Prostate gland (tissue), 2 donors: ENCODE measurements around the gene INPP5E. TPM values are rescaled to one million over a fixed set of nuclear protein-coding genes. Genes with fewer than 3 reads are reported as not detected.

Source experiments
- DNase-seq: peaks from one replicate; pipeline ENCODE4 v3.0.0-alpha.2; 2019; ENCODE audit warnings: low spot score
- H3K27ac ChIP-seq, 2 donors: fragments of 200-600 bp; sonication (generic); 2 replicates each; pipeline ENCODE4 v1.5.1; 2017 to 2019
- H3K27me3 ChIP-seq: fragments of 200-600 bp; sonication (generic); replicated peaks from 2 replicates; pipeline ENCODE4 v1.5.1; 2019; ENCODE audit not compliant: insufficient read depth
- H3K36me3 ChIP-seq, 2 donors: fragments of 200-600 bp; sonication (generic); 1 replicate in 1 of 2; 2 replicates in 1 of 2; pipeline versions ENCODE4 v1.5.1 to v1.8.1; 2017 to 2019
- H3K4me1 ChIP-seq: fragments of 200-600 bp; sonication (generic); replicated peaks from 2 replicates; pipeline ENCODE4 v1.5.1; 2019
- H3K4me3 ChIP-seq, 2 donors: fragments of 200-600 bp; sonication (generic); 2 replicates each; pipeline ENCODE4 v1.5.1; 2017 to 2019
- H3K9me3 ChIP-seq: fragments of 200-600 bp; sonication (generic); 2 replicates; pipeline ENCODE4 v1.5.1; 2017
- POLR2A ChIP-seq: fragments of 450-650 bp; IDR thresholded peaks from one replicate; pipeline ENCODE4 v1.6.1; 2016; ENCODE audit warnings: antibody characterized with exemption, mild to moderate bottlenecking
- POLR2AphosphoS5 ChIP-seq: sonication (generic); formaldehyde crosslinking; IDR thresholded peaks from one replicate; pipeline ENCODE4 v1.6.1; 2017; ENCODE audit warnings: antibody characterized with exemption
- WGBS: methylation state at CpG from one replicate; pipeline ENCODE4 v1.1.5; 2018; 5-methylcytosine and 5-hydroxymethylcytosine counted together
- intact Hi-C: fragments of 100-400 bp; cut with DNase I; formaldehyde crosslinking; loops from one replicate; pipeline ENCODE4 v1.14.2; 2022
- total RNA-seq, 2 donors: library from RNA; depleted of rRNA; stranded (reverse); fragments of >200 nt; gene quantifications; one replicate each; pipeline ENCODE4 v1.1.0, GENCODE V29; 2016
- TF ChIP-seq, protein P1 (sequence below), 4 experiments: fragments of 200-600 bp in 2 of 4; fragments of 450-650 bp in 2 of 4; sonication (generic) in 2 of 4; IDR thresholded peaks; 1 replicate in 3 of 4; 2 replicates in 1 of 4; pipeline ENCODE4 v1.5.1; 2016 to 2019; ENCODE audit warnings: antibody characterized with exemption in 4 of 4, mild to moderate bottlenecking in 2 of 4, moderate library complexity in 2 of 4

Gene INPP5E
- total RNA-seq, 2 donors from 2014 or later, result 10.7 to 22.7 TPM

DNA sequence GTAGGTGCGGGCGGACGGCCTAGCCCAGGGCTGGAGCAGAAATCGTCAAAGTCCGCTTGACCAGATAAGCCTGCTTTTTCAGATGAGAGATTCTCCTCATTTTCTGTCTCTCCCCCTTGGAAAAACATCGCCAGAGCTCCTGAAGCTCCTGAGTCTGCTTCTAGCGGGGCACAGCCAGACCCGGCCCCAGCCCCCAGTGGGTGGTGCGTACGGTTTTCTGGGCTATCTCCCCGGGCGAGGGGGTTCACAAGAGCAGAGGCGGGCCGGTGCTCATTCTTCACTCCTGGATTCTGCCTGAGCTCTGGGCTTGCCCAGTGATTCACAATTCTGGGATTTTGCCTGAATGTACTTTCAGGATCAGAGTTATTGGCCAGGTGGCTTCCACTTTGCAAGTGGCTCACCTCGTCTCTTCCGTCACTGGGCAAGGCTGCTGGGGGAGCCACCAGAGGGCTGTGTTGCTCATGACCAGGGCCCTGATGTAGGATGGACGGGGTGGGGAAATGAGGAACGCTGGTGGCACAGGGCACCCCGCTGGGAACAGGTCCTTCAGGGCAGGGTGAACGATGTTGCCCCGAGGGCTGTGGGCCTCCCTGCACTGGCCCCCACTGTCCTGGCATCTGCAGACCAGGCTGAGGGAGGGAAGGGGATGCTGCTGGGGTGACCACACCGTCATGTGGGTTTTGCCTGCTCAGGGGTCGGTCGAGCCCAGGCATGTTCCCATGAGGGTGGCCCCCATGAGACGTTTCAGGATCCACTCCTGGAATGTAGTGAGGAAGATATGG is 36.9 kb upstream of the INPP5E start:
- no peak overlapping the region for H3K4me3 ChIP-seq
- intact Hi-C loops, result no loop called here
- no peak overlapping the region for H3K27ac ChIP-seq
- no peaks in the 10 kb centered on the region for H3K27me3 ChIP-seq
- H3K4me1 ChIP-seq, result peaks cover 2% of the 10 kb centered on the region
- H3K36me3 ChIP-seq, result peaks cover 16 to 31% of the 10 kb centered on the region in 2 donors
- H3K9me3 ChIP-seq, result no peaks in the 10 kb centered on the region
- DNase-seq, result no peak
- TF ChIP-seq POLR2AphosphoS5 (no peak), POLR2A (no peak)
- TF ChIP-seq, protein P1, sequence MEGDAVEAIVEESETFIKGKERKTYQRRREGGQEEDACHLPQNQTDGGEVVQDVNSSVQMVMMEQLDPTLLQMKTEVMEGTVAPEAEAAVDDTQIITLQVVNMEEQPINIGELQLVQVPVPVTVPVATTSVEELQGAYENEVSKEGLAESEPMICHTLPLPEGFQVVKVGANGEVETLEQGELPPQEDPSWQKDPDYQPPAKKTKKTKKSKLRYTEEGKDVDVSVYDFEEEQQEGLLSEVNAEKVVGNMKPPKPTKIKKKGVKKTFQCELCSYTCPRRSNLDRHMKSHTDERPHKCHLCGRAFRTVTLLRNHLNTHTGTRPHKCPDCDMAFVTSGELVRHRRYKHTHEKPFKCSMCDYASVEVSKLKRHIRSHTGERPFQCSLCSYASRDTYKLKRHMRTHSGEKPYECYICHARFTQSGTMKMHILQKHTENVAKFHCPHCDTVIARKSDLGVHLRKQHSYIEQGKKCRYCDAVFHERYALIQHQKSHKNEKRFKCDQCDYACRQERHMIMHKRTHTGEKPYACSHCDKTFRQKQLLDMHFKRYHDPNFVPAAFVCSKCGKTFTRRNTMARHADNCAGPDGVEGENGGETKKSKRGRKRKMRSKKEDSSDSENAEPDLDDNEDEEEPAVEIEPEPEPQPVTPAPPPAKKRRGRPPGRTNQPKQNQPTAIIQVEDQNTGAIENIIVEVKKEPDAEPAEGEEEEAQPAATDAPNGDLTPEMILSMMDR (IDR thresholded peaks at IDR 0.05), result no peak
- WGBS, result 84% methylated on average over 25 of the region's 25 CpGs

DNA sequence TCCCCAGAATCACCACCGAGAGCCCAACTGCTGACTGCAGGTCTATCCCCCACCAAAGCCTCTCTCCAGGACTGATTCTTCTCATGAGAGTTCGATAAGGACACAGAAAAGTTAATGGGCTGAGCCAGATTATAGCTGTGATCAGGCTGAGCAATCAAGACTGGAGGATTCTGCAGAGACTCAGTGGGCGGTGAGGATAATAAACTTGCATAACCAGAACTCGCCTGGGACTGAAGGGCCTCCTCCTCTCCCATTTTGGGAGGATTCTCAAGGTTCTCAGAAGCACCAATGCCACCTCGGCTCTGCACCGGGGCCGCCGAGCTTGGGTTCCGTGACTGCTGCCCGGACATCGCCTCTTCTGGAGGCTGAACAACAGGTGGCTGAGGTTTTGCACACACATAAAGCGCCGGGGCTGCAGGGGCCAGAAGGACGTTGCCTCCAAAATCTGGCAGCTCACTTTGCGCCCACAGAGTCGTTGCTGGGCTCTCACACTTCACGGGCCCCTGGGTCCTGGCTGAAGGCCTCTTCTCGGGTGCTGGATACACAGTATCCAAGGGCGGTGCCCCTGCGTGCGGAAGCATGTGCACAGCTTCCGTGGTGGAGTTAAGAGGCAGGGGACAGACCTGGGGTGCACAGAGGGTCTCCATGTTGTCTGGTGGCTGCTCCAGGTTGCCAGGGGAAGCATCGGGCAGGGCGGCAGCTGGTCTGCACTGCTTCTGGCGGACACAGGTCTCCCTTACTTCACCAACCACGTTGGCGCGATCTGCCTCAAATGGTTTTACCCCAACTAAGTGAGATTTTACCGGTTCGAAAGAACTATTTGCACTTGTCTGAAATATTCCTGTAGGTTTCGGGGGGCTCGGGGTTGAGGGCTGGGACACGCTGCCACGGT is 35.6 kb upstream of the INPP5E start:
- Histone ChIP-seq H3K27me3 (no peaks in the 10 kb centered on the region), H3K27ac (no peak overlapping the region), H3K36me3 (peaks cover 23 to 38% of the 10 kb centered on the region in 2 donors), H3K9me3 (no peaks in the 10 kb centered on the region), H3K4me3 (no peak overlapping the region), H3K4me1 (no peaks in the 10 kb centered on the region)
- TF ChIP-seq, protein P1 (IDR thresholded peaks at IDR 0.05), result no peak
- TF ChIP-seq POLR2AphosphoS5 (no peak), POLR2A (no peak)
- 89% methylated on average over 34 of the region's 34 CpGs for WGBS
- intact Hi-C loops, result no loop called here
- DNase-seq, result no peak

DNA sequence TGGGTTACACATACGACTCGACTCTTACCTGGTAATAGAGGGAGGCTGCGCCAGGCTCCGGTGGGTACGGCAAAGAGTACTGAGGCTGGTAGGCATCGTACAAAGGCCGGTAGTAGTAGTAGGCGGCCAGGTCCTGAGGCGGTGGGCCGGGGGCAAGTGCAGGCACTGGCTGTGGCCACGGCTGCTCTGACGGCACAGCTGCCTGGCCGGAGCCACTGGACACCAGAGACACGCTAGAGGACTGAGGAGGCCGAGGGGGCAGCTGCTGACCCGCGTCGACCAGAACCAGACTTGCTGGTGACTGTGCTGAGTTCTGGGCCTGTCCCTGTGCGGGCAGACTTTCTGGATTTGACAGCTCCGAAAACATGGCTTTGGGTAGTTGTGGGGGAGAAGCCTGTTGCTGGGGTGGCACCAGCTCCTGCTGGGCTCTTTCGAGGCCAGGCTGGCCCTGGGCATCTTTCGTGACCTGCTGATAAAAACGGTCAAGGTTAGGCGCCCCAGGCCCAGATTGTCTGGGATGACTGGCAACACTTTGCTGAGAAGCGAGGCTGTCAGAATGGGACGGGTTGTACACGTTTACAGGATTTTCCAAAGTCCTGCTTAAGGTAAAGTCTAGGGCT is 34.5 kb upstream of the INPP5E start:
- no peak for DNase-seq
- no peaks in the 10 kb centered on the region for H3K4me1 ChIP-seq
- intact Hi-C loops, result no loop called here
- H3K4me3 ChIP-seq, result no peak overlapping the region
- no peaks in the 10 kb centered on the region for H3K9me3 ChIP-seq
- WGBS, result 92% methylated on average over 26 of the region's 27 CpGs
- no peak overlapping the region for H3K27ac ChIP-seq
- TF ChIP-seq, protein P1 (IDR thresholded peaks at IDR 0.05), result no peak
- no peak for TF ChIP-seq POLR2AphosphoS5
- H3K36me3 ChIP-seq, result peaks cover 23 to 44% of the 10 kb centered on the region in 2 donors
- no peaks in the 10 kb centered on the region for H3K27me3 ChIP-seq

DNA sequence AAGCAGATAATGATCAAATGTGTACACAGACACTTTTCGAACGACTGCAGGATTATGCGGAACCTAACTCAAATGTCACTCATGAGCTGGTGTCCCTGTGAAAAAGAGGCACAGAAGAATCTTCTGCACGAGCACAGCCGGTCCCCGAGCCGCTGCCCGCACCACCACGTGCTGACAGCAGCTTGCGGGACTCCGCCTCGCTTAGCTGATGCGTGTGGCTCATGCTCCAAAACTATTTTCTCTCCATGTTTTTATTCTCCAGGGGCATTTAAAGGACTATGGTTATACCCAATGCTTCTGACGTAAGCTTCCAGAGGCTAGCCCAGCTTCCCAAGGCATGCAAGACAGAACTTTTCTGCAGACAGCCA is 33.7 kb upstream of the INPP5E start:
- 91% methylated on average over 14 of the region's 14 CpGs for WGBS
- Histone ChIP-seq H3K27ac (no peak overlapping the region), H3K9me3 (no peaks in the 10 kb centered on the region), H3K36me3 (peaks cover 23 to 44% of the 10 kb centered on the region in 2 donors), H3K4me1 (no peaks in the 10 kb centered on the region), H3K27me3 (no peaks in the 10 kb centered on the region), H3K4me3 (no peak overlapping the region)
- TF ChIP-seq, protein P1 (IDR thresholded peaks at IDR 0.05), result no peak
- TF ChIP-seq POLR2A (no peak), POLR2AphosphoS5 (no peak)
- intact Hi-C loops, result no loop called here
- no peak for DNase-seq
